ENCODE measurements around the gene GALNT13.

DNA sequence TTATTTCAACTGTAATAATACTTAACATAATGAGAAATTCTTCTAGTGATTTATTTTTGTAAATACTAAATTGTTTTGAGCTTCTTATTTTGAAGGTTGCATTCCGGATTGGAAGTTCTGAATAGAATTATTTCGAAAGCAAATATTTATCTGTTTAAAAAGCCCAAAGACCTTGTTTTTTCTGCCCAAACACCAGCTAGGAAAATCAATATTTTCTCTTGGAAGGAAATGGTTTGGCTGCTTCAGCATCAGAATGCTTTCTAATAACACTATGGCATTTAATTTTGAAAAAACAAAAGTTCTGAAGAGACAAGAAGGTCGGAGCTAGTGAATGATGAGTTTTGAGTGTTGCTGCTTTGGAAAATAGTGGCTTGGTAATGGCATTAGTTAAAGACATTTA is 522.9 kb downstream of the GALNT13 start:
- TF ChIP-seq, protein P1, sequence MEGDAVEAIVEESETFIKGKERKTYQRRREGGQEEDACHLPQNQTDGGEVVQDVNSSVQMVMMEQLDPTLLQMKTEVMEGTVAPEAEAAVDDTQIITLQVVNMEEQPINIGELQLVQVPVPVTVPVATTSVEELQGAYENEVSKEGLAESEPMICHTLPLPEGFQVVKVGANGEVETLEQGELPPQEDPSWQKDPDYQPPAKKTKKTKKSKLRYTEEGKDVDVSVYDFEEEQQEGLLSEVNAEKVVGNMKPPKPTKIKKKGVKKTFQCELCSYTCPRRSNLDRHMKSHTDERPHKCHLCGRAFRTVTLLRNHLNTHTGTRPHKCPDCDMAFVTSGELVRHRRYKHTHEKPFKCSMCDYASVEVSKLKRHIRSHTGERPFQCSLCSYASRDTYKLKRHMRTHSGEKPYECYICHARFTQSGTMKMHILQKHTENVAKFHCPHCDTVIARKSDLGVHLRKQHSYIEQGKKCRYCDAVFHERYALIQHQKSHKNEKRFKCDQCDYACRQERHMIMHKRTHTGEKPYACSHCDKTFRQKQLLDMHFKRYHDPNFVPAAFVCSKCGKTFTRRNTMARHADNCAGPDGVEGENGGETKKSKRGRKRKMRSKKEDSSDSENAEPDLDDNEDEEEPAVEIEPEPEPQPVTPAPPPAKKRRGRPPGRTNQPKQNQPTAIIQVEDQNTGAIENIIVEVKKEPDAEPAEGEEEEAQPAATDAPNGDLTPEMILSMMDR (IDR thresholded peaks at IDR 0.05; ENCODE audit: insufficient read depth, low read depth, low read length), result no peak
- no peak for TF ChIP-seq EZH2 (IDR thresholded peaks at IDR 0.05; ENCODE audit: insufficient read depth, low read length)
